Esophagus (tissue), 2 donors: ENCODE data around the gene SLC16A1. TPM values are rescaled to one million over a fixed set of nuclear protein-coding genes. Genes with fewer than 3 reads are reported as not detected.

Experiments
- H3K27ac ChIP-seq, 2 donors: one replicate each; pipeline ENCODE4 v1.5.1; 2013; ENCODE audit warnings: low read depth in 2 of 2, mild to moderate bottlenecking in 2 of 2, inconsistent platforms in 1 of 2, low read length in 1 of 2, moderate library complexity in 1 of 2
- H3K27me3 ChIP-seq, 2 donors: one replicate each; pipeline ENCODE4 v1.6.1; 2013; ENCODE audit warnings: low read length in 2 of 2, control low read depth in 1 of 2, mild to moderate bottlenecking in 1 of 2; ENCODE audit not compliant: insufficient read depth in 2 of 2, control insufficient read depth in 1 of 2
- H3K36me3 ChIP-seq, 2 donors: one replicate each; pipeline ENCODE4 v1.6.1; 2013; ENCODE audit warnings: low read length in 1 of 2; ENCODE audit not compliant: control insufficient read depth in 2 of 2, insufficient read depth in 2 of 2
- H3K4me1 ChIP-seq, 2 donors: one replicate each; pipeline ENCODE4 v1.6.1; 2013; ENCODE audit warnings: low read length in 1 of 2; ENCODE audit not compliant: control insufficient read depth in 2 of 2, insufficient read depth in 2 of 2
- H3K4me3 ChIP-seq, 2 donors: one replicate each; pipeline ENCODE4 v1.5.1; 2013; ENCODE audit warnings: low read length in 2 of 2, mild to moderate bottlenecking in 2 of 2, low read depth in 1 of 2, moderate library complexity in 1 of 2
- H3K9me3 ChIP-seq, 2 donors: one replicate each; pipeline ENCODE4 v1.6.1; 2013; ENCODE audit warnings: mild to moderate bottlenecking in 2 of 2, low read depth in 1 of 2, low read length in 1 of 2, moderate library complexity in 1 of 2; ENCODE audit not compliant: control insufficient read depth in 2 of 2, insufficient read depth in 1 of 2
- WGBS, 2 donors: extraction: QIAGEN DNeasy Blood & Tissue Kit; methylation state at CpG; one replicate each; pipeline ENCODE4 v1.1.7; 2013; 5-methylcytosine and 5-hydroxymethylcytosine counted together
- polyA plus RNA-seq, 2 donors: library from polyadenylated mRNA; stranded (reverse); fragments of 200-250 nt; gene quantifications; one replicate each; pipeline ENCODE4 v1.2.3, GENCODE V29; 2013
- donor health status: healthy with polysubstance abuse.
- donor health status: Bipolar disorder and iron deficiency.

SLC16A1 gene
- polyA plus RNA-seq, 2 donors = 7.4 to 13.0 TPM

DNA sequence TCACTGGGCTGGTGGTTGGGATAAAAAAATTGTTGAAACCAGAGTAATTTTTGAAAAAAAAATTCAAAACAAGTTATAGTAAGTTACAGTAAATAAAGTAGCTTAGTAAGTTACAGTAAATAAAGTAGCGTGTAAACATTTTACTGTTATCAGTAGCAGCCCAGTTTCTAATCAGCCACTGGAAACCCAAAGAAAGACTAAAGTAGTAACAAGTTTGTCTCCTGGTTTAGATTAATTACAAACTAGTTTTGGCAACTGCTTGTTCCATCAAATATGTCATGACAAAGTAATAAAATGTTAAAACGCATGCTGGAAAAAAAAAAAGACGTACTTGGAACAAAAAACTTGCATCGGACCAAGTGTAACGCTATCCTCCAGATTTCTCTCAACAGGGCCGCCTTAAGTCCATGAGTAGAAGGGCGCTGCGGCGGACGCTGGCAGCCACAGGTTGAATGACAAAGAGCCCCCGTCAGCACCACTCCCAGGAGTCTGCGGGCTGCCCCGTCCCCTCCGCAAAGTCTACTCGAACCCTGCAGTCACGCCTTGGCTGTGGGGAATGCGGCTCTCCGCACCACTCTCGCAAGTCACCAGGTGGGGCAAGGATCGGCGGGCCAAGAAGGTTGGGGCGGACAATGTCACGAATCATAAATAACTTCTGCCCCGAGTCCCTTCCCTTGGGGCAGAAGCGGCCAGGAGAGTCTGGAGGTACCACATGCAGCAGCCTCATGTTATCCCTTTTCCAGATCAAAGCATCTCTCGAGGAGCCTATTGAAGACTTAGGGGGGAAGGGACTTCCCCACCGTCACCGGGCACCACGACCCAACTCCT, 837 bp downstream of the SLC16A1 start:
- Histone ChIP-seq H3K27ac (peak overlapping the region; percentile 86 to 94), H3K4me1 (peaks cover 0 to 4% of the 10 kb centered on the region in 2 donors)
- WGBS, 2 donors = 3 to 6% methylated on average over 29 of the region's 29 CpGs

DNA sequence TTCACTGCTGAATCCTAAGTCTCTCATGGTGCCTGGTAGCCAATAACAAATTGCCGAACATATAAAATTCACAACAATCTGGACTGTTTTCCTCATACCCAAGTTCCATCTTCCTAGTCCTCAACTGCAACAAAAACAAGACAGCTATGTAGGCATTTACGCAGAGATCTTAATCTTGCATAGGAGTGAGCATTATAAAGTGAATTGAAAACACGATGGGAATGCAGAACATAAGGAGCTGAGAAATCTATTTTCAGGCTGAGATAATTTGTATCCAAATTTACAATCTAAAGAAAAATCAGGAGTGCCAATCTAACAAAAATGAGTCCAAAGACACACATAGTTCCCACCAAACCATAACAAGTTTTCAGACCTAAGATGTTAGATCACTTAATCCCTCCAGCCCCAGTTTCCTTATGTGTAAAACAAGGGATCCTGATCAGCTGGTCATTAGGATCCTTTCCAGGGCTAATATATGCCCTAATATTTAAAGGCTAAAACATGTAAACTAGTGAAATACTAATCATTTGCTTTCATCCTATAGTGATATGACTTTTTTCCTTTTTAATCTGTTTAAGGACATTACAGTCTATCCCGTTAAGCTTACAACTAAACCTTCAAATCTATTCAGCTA, 1.9 kb downstream of the SLC16A1 start:
- H3K4me1 ChIP-seq = peaks cover 0 to 4% of the 10 kb centered on the region in 2 donors
- H3K27me3 ChIP-seq = no peaks in the 10 kb centered on the region
- H3K36me3 ChIP-seq = no peaks in the 10 kb centered on the region
- no peak overlapping the region for H3K27ac ChIP-seq
- 51 to 60% methylated on average over 4 of the region's 4 CpGs for WGBS, 2 donors
- H3K4me3 ChIP-seq = peak overlapping the region in 1 of 2 donors; percentile 11
- H3K9me3 ChIP-seq = no peaks in the 10 kb centered on the region

More for the DNA sequence above, 837 bp downstream of the SLC16A1 start:
- no peaks in the 10 kb centered on the region for H3K27me3 ChIP-seq
- H3K9me3 ChIP-seq = no peaks in the 10 kb centered on the region
- no peaks in the 10 kb centered on the region for H3K36me3 ChIP-seq
- H3K4me3 ChIP-seq = peak overlapping the region; percentile 67 to 84

DNA sequence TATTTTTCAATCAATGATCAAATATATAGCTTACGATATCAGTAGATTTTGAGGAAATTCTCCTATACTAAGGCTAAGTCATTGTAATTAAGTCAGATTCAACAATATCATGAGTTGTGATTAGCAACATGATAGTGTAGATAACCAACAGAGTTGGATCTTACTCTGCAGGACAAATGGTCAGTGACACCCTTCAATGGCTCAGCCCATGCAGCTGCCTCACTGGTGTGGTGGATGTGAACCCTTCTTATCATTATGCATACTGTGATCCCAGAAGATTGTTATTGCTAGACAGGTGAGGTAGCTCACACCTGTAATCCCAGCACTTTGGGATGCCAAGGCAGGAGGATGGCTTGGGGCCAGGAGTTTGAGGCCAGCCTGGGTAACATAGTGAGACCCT, 5.6 kb downstream of the SLC16A1 start:
- no peaks in the 10 kb centered on the region for H3K27me3 ChIP-seq
- no peaks in the 10 kb centered on the region for H3K9me3 ChIP-seq
- WGBS, 2 donors = 99 to 100% methylated on average over 1 of the region's 1 CpG
- no peaks in the 10 kb centered on the region for H3K36me3 ChIP-seq
- H3K27ac ChIP-seq = no peak overlapping the region
- peaks cover 0 to 2% of the 10 kb centered on the region in 2 donors for H3K4me1 ChIP-seq
- H3K4me3 ChIP-seq = no peak overlapping the region

DNA sequence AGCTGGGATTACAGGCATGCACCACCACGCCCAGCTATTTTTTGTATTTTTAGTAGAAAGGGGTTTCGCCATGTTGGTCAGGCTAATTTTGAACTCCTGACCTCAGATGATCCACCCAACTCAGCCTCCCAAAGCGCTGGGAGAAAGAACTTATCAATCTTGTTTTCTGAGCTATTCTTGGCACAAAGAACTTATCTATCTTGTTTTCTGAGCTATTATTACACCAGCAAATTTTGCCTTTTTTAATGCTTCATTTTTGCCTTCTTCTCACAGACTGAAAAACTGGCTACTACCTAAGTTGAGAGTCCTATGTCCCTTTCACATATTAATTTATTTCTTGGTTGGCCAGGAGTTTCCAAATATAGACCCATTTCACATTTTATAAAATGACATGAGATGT, 9.3 kb downstream of the SLC16A1 start:
- Histone ChIP-seq H3K27ac (no peak overlapping the region), H3K4me3 (no peak overlapping the region), H3K27me3 (no peaks in the 10 kb centered on the region), H3K9me3 (no peaks in the 10 kb centered on the region), H3K4me1 (peaks cover 0 to 2% of the 10 kb centered on the region in 2 donors), H3K36me3 (no peaks in the 10 kb centered on the region)
- 70 to 76% methylated on average over 3 of the region's 3 CpGs for WGBS, 2 donors

DNA sequence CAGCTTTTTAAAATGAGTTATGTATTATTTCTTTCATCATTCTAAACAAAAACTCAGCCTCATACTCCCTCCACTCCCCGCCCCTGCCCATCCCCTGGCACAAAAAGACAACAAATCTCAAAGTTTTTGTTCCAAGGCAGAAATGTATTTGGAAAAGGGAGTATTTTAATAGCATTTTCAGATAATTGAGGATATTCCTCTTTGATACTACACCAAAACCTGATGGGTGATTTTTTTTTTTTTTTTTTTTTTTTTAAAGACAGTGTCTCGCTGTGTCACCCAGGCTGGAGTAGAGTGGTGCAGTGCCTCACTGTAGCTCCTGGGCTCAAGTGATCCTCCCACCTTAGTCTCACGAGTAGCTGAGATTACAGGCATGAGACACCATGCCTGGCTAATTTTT, 16.2 kb downstream of the SLC16A1 start:
- no peak overlapping the region for H3K4me3 ChIP-seq
- no peaks in the 10 kb centered on the region for H3K36me3 ChIP-seq
- H3K27me3 ChIP-seq = no peaks in the 10 kb centered on the region
- no peaks in the 10 kb centered on the region for H3K9me3 ChIP-seq
- H3K27ac ChIP-seq = no peak overlapping the region
- WGBS, 2 donors = 74 to 79% methylated on average over 3 of the region's 3 CpGs
- no peaks in the 10 kb centered on the region for H3K4me1 ChIP-seq

DNA sequence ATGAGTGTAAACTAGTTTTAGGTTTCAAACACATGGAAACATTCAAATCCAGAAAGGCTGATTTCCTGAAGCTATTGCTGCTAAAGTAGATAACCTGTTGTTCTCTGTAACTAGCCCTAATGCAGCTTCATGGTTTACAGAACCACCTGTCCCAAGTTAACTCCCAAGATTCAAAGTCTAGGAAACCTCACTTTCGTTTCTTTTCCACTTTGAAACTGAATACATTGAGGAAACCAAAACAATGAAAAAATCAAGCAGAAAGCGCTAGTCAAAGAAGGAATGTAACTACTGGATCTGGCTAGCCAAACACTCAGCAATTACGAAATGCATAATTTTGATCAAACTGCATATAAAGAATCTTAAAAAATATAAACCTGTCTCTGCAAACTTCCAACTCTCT, 17.8 kb downstream of the SLC16A1 start:
- Histone ChIP-seq H3K27me3 (no peaks in the 10 kb centered on the region), H3K9me3 (no peaks in the 10 kb centered on the region), H3K36me3 (no peaks in the 10 kb centered on the region), H3K4me1 (no peaks in the 10 kb centered on the region), H3K4me3 (no peak overlapping the region), H3K27ac (no peak overlapping the region)
- WGBS, 2 donors = 65 to 67% methylated on average over 3 of the region's 3 CpGs

DNA sequence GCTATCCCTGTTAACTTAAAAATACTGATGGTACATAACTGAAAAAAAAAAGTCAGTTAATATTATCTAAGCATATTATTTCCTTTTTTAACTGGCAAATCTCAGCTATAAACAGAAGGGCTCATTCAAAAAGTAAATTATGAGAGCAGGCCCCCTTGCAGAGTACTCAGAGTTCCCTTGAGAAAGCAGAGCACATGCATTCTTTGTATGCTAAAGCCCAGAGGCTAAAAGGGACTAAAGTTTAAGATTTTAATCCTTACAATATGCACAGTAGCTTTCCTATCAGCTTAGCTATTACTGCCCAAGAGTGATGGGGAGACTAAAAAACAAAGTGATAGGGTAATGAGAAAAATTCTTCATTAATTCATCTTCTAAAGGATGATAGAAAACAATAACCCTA, 18.5 kb downstream of the SLC16A1 start:
- Histone ChIP-seq H3K4me3 (no peak overlapping the region), H3K27me3 (no peaks in the 10 kb centered on the region), H3K9me3 (no peaks in the 10 kb centered on the region), H3K36me3 (no peaks in the 10 kb centered on the region), H3K4me1 (no peaks in the 10 kb centered on the region), H3K27ac (no peak overlapping the region)

DNA sequence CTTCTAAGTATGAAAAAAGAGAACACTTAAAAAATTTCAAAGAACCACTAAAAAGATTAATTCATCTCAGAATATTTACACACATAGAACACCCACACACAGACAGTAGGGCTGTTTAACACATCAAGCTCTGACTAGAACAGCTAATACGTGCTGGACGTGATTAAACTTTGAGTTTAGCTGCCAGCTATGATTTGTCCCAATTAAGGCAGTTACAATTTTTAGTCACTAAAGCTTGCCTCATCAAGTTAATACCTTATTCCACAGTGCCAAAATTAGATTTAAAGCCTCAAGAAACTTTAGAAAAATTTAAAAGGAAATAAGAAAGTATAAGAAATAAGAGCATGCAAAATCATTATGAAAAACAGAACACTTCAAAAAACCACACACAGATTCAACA, 18.9 kb downstream of the SLC16A1 start:
- no peaks in the 10 kb centered on the region for H3K9me3 ChIP-seq
- H3K27ac ChIP-seq = no peak overlapping the region
- H3K27me3 ChIP-seq = no peaks in the 10 kb centered on the region
- no peaks in the 10 kb centered on the region for H3K36me3 ChIP-seq
- no peaks in the 10 kb centered on the region for H3K4me1 ChIP-seq
- H3K4me3 ChIP-seq = no peak overlapping the region
- WGBS, 2 donors = 20 to 42% methylated on average over 2 of the region's 2 CpGs

DNA sequence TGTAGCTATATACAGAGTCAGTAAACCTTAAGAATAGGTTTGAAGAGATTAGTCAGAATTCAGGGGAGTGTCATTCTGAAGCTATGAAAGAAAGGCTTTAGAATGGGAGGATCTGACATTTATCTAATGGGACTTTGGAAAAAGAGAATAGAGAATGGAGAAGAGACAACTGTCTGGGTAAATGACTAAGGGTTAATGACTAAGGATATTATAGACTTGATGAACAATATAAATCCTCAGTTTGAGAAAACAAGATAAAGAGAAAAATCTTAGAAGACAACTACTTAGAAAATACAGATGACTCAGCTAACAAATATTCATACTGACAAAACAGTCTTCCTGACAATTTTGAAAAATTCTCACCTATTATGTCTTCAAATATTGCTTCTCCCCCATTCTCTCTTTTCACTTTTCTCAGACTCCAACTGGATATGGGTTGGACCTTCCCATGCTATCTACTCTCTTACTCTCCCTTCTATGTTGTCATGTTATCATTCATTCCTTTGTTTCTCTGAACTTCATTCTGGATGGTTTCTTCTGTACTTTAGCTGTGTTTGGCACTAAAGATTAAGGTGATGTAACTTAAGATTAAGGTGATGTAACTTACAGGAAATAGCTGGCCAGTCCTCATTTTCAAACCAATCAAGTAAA, 20.4 kb downstream of the SLC16A1 start:
- Histone ChIP-seq H3K4me1 (no peaks in the 10 kb centered on the region), H3K4me3 (no peak overlapping the region), H3K27ac (no peak overlapping the region), H3K36me3 (no peaks in the 10 kb centered on the region), H3K27me3 (no peaks in the 10 kb centered on the region), H3K9me3 (no peaks in the 10 kb centered on the region)
